HEK293 (cell line): ENCODE results near the gene IGFBP2.

ENCODE experiments used
- CTCF ChIA-PET: fragments of 350-600 bp; formaldehyde crosslinking; extraction: SDS; loops from one replicate; lab custom pipeline; 2021; ENCODE audit warnings: antibody characterized with exemption; lab: Yijun Ruan, JAX
- POLR2A ChIA-PET: fragments of 300-600 bp; formaldehyde crosslinking; extraction: SDS; loops from one replicate; lab custom pipeline; 2020; ENCODE audit warnings: antibody characterized with exemption, inconsistent platforms; lab: Yijun Ruan, JAX
- H3K27ac ChIP-seq: fragments of 200-500 bp; sonication (Bioruptor generic); 2 replicates; pipeline ENCODE4 v1.5.1; 2014; ENCODE audit warnings: low read depth, low read length, control low read depth, inconsistent platforms; ENCODE audit errors: extremely low read depth
- H3K36me3 ChIP-seq, 2 experiments: fragments of 200-500 bp in 1 of 2; sonication (Bioruptor generic) in 1 of 2; 1 replicate in 1 of 2; 2 replicates in 1 of 2; pipeline ENCODE4 v1.5.1; 2014 to 2017; ENCODE audit warnings: inconsistent platforms in 2 of 2, low read length in 2 of 2; ENCODE audit not compliant: control insufficient read depth in 2 of 2, insufficient read depth in 1 of 2
- H3K4me1 ChIP-seq: fragments of 200-500 bp; sonication (Bioruptor generic); 2 replicates; pipeline ENCODE4 v1.5.1; 2014; ENCODE audit warnings: mild to moderate bottlenecking, low read length, inconsistent platforms; ENCODE audit not compliant: control insufficient read depth, insufficient read depth
- H3K4me3 ChIP-seq: 2 replicates; pipeline ENCODE4 v1.5.1; 2011; ENCODE audit warnings: low read depth, mild to moderate bottlenecking, control low read depth, low read length, moderate library complexity
- H3K9me3 ChIP-seq: fragments of 200-500 bp; sonication (Bioruptor generic); 2 replicates; pipeline ENCODE4 v1.5.1; 2014; ENCODE audit warnings: low read depth, low read length, inconsistent platforms; ENCODE audit not compliant: control insufficient read depth, insufficient read depth
- ATF2 ChIP-seq: fragments of 450-650 bp; formaldehyde crosslinking; IDR thresholded peaks from 2 replicates; pipeline ENCODE4 v1.5.1; 2016; ENCODE audit warnings: missing biosample characterization, missing genetic modification characterization, low read depth
- CTCF ChIP-seq: fragments of 450-650 bp; formaldehyde crosslinking; IDR thresholded peaks from 2 replicates; pipeline ENCODE4 v1.5.1; 2016; ENCODE audit warnings: missing biosample characterization, missing genetic modification characterization
- FEZF1 ChIP-seq: fragments of 450-650 bp; formaldehyde crosslinking; IDR thresholded peaks from 2 replicates; pipeline ENCODE4 v1.5.1; 2016; ENCODE audit warnings: missing biosample characterization, missing genetic modification characterization
- GFI1B ChIP-seq: fragments of 450-650 bp; formaldehyde crosslinking; IDR thresholded peaks from 2 replicates; pipeline ENCODE4 v1.5.1; 2016; ENCODE audit warnings: missing biosample characterization, missing genetic modification characterization
- KLF1 ChIP-seq: fragments of 450-650 bp; formaldehyde crosslinking; IDR thresholded peaks from 2 replicates; pipeline ENCODE4 v1.5.1; 2016; ENCODE audit warnings: missing biosample characterization, missing genetic modification characterization
- OVOL3 ChIP-seq: fragments of 450-650 bp; formaldehyde crosslinking; IDR thresholded peaks from 2 replicates; pipeline ENCODE4 v1.5.1; 2016; ENCODE audit warnings: missing biosample characterization, missing genetic modification characterization
- RBAK ChIP-seq: fragments of 450-650 bp; formaldehyde crosslinking; IDR thresholded peaks from 2 replicates; pipeline ENCODE4 v1.5.1; 2016; ENCODE audit warnings: missing biosample characterization, missing genetic modification characterization
- SALL2 ChIP-seq: fragments of 450-650 bp; formaldehyde crosslinking; IDR thresholded peaks from 2 replicates; pipeline ENCODE4 v1.5.0; 2017; ENCODE audit warnings: missing biosample characterization, mild to moderate bottlenecking, missing genetic modification characterization, borderline replicate concordance
- TSHZ1 ChIP-seq: fragments of 450-650 bp; formaldehyde crosslinking; IDR thresholded peaks from 2 replicates; pipeline ENCODE4 v1.5.1; 2016; ENCODE audit warnings: missing biosample characterization, missing genetic modification characterization, borderline replicate concordance
- ZBTB11 ChIP-seq: fragments of 450-650 bp; formaldehyde crosslinking; conservative IDR thresholded peaks from 2 replicates; pipeline ENCODE4 v1.5.1; 2016; ENCODE audit warnings: low read depth, missing biosample characterization, missing genetic modification characterization
- ZBTB17 ChIP-seq: fragments of 450-650 bp; formaldehyde crosslinking; IDR thresholded peaks from 2 replicates; pipeline ENCODE4 v1.5.1; 2016; ENCODE audit warnings: missing biosample characterization, missing genetic modification characterization
- ZBTB6 ChIP-seq: fragments of 450-650 bp; formaldehyde crosslinking; IDR thresholded peaks from 2 replicates; pipeline ENCODE4 v1.5.1; 2017; ENCODE audit warnings: missing biosample characterization, missing genetic modification characterization
- ZNF132 ChIP-seq: fragments of 450-650 bp; formaldehyde crosslinking; IDR thresholded peaks from 2 replicates; pipeline ENCODE4 v1.5.1; 2017; ENCODE audit warnings: missing biosample characterization, missing genetic modification characterization, borderline replicate concordance
- ZNF140 ChIP-seq: fragments of 450-650 bp; formaldehyde crosslinking; IDR thresholded peaks from 2 replicates; pipeline ENCODE4 v1.5.1; 2016; ENCODE audit warnings: missing biosample characterization, missing genetic modification characterization
- ZNF155 ChIP-seq: fragments of 450-650 bp; formaldehyde crosslinking; IDR thresholded peaks from 2 replicates; pipeline ENCODE4 v1.5.1; 2016; ENCODE audit warnings: missing biosample characterization, missing genetic modification characterization
- ZNF16 ChIP-seq: fragments of 450-650 bp; formaldehyde crosslinking; IDR thresholded peaks from 2 replicates; pipeline ENCODE4 v1.5.1; 2016; ENCODE audit warnings: low read depth, missing biosample characterization, missing genetic modification characterization
- ZNF2 ChIP-seq: fragments of 450-650 bp; formaldehyde crosslinking; IDR thresholded peaks from 2 replicates; pipeline ENCODE4 v1.5.1; 2016; ENCODE audit warnings: missing biosample characterization, missing genetic modification characterization
- ZNF202 ChIP-seq: fragments of 450-650 bp; formaldehyde crosslinking; IDR thresholded peaks from 2 replicates; pipeline ENCODE4 v1.5.1; 2016; ENCODE audit warnings: missing biosample characterization, missing genetic modification characterization, borderline replicate concordance
- ZNF23 ChIP-seq: fragments of 450-650 bp; formaldehyde crosslinking; IDR thresholded peaks from 2 replicates; pipeline ENCODE4 v1.5.1; 2016; ENCODE audit warnings: missing biosample characterization, missing genetic modification characterization, borderline replicate concordance
- ZNF660 ChIP-seq: fragments of 450-650 bp; IDR thresholded peaks from 2 replicates; pipeline ENCODE4 v1.5.1; 2018; ENCODE audit warnings: missing biosample characterization, mild to moderate bottlenecking, missing genetic modification characterization

IGFBP2 gene

GRCh38 chr2:216666461-216667233 lies 33.4 kb downstream of the IGFBP2 start (continued):
- no peak for TF ChIP-seq OVOL3 (tag by site-specific recombination)
- 0 out of 2 replicates have a peak, but pooled peaks have one; percentile 13 for TF ChIP-seq ZBTB17
- TF ChIP-seq CTCF (tag by site-specific recombination): peak; percentile 87

GRCh38 chr2:216670266-216671080 lies 37.3 kb downstream of the IGFBP2 start:
- TF ChIP-seq RBAK (no peak), ZNF132 (no peak), ZNF202 (tag by site-specific recombination) (no peak), ATF2 (no peak), ZNF155 (tag by site-specific recombination) (no peak), ZNF23 (tag by site-specific recombination) (no peak), KLF1 (tag by site-specific recombination) (no peak), ZNF16 (no peak), ZBTB11 (tag by site-specific recombination) (no peak), GFI1B (no peak), ZNF2 (no peak), TSHZ1 (tag by site-specific recombination) (no peak), ZNF660 (tag by site-specific recombination) (no peak), FEZF1 (tag by site-specific recombination) (no peak), ZNF140 (tag by site-specific recombination) (no peak), ZBTB6 (tag by site-specific recombination) (no peak), SALL2 (no peak)
- Histone ChIP-seq H3K27ac (no peak overlapping the region), H3K36me3 (peaks cover 0 to 17% of the 10 kb centered on the region in 2 experiments; a peak in 1 of 3 replicates), H3K4me3 (no peak overlapping the region), H3K4me1 (no peaks in the 10 kb centered on the region), H3K9me3 (no peaks in the 10 kb centered on the region)
- POLR2A ChIA-PET: no interaction called here
- CTCF ChIA-PET: interaction anchor here (1.0 to 13.3 kb wide), 2 partner anchors 12 to 149 kb away, joined by 3 to 376 read pairs; no protein-coding TSS in a partner anchor
